ENCODE data around the gene APOBEC3H.

The APOBEC3H gene

DNA sequence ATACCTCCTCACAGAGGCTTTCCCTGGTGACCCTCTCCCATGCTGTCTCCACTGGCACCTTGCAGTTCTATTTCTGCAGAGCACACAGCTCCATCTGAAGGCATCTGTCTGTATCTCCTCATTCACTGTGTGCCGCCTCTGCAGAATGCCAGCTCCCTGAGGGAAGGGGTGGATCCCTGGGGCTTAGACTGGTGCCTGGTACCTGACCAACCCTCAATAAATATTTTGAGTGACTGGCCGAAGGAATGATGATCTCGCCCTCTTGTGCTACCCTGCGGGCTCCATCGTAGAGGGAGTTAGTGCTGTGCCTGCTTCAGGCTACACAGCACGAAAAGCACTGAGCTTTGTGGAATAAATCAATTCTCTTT is 53.8 kb downstream of the APOBEC3H start:
- H3K4me3 ChIP-seq (ENCODE audit: low read depth, low read length), result no peak overlapping the region
- no peak for DNase-seq (ENCODE audit: low read depth)

DNA sequence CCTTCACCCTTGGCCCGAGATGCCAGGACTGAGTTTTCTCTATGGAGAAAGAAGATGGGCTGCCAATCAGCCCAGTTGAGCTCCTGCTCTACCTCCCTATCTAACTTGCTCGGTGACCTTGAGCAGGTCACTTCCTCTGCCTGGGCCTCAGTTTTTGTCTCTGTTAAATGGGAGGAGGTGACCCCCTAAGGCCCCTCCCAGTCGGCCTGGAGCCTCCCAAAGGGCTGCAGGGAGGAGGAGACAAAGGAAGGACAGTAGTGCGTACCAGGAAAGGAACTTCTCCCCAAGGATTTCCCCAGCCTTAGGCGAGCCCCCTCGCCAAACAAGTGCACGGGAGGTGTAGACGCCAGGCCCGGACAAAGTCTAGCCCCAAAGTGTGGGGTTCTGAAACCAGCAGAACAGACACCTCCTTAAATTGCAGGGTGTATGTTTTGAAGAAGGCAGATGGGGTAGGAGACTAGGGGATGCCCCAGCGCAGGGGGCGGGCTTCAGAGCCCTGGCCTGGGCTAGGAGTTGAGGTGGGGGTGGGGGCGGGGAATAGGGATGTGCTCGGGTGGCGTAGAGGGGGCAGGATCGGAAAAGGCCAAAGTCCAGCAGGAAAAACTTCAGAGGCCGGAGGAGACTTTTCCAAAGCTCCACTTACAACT is 54.4 kb downstream of the APOBEC3H start:
- no peak for DNase-seq (ENCODE audit: low read depth)
- H3K4me3 ChIP-seq (ENCODE audit: low read depth, low read length), result no peak overlapping the region

DNA sequence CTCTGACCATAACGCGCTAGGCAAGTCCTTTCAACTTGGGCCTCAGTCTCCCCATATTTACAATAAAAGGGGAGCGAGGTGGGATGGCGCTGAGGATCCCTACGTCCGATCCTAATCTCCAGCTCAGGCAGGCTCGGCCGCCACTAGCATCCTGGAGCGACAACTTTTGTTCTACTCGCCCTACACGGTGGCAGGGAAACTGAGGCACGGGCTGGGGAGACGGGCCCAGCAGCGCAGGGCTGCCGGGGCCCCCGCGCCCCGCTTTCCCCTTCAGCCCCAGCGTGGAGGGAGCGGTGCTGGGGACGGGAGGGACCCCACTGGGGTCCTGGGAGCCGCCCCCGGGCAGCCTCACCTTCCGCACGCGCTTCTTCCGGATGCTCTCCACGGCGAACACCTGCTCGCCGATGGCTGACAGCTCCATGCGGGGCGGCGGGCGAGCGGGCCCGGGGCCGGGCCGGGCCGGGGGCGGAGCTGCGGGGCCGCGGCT is 55.0 kb downstream of the APOBEC3H start:
- peak overlapping the region; percentile 57 for H3K4me3 ChIP-seq (ENCODE audit: low read depth, low read length)
- DNase-seq (ENCODE audit: low read depth), result no peak

DNA sequence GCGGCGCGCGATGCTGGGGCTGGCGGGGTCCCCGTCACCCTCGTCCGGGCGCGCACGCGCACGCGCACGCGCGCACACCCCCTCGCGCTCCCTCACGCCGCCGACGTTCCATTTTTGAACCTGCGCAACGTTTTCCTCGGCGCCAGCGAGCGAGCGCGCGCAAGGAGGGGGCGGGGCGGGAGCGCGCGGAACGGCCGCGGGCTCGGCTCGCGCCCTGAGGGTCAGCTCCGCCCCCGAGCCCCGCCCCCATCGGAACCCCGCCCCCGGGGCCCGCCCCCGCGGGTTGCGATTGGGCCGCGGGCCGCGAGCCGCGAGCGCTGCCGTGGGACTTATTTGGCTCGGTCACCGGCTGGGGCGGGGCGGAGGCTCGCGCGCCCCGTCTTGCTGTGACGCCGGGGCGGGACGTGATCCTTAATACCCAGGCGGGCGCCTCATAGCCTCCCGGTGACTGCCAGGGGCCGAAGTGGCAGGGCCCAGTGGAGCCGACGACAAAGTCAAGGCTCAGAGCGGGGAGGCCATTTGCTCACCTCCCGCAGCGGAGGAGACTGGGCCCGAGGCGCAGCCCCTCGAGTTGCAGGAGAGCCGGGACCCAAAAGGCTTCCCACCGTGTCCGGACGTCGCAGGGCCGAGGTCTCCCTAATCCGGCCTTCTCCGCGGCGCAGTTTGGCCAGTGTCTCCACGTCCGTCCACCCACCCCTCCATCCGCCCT is 55.6 kb downstream of the APOBEC3H start, which contains the start of gene CBX7:
TSS of gene CBX7 (minus strand) at position 170 of the 709 bp plus-strand sequence. CDS start 236 bp downstream, outside the sequence.
- peak within 1 kb of the TSS; percentile 57 for H3K4me3 ChIP-seq (ENCODE audit: low read depth, low read length)

DNA sequence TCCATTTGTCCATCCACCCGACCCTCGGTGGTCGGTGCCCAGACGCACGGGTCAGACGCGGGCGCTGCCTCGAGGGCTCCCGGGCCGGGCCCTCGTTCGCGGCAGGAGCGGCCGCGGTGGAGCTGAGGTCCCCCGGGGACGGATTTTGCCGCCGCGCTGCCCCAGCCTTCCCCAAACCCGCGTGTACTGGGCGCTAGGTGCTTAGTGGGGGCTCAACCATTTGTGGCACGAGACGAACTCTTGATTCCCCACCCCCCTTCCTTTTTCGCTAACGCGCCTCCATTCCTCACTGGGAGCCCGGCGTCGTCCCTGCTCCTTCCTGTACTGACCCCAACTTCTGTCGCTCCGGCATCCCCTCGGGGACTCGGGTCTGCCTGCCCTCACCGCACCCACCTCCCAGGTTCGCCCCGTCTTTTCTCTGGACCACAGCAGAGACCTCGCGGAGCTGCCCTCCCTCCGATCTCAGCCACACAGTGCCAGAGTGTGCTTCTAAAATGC is 56.2 kb downstream of the APOBEC3H start:
- no peak for DNase-seq (ENCODE audit: low read depth)
- peak overlapping the region; percentile 57 for H3K4me3 ChIP-seq (ENCODE audit: low read depth, low read length)

More for the DNA sequence above, 55.6 kb downstream of the APOBEC3H start, which contains the start of gene CBX7:
- no peak for DNase-seq (ENCODE audit: low read depth)
